A673 (cell line): ENCODE data around the gene SLC17A5. TPM values are rescaled to one million over a fixed set of nuclear protein-coding genes. Genes with fewer than 3 reads are reported as not detected.
"Not testable (repeated sequence)": the region's sequence is repeated elsewhere in the genome, so short reads cannot be mapped to it uniquely, and the experiment has no call there.

Source experiments
- BruUV-seq: library from RNA; stranded (reverse); fragments of 400-500 nt; replicated peaks from 2 replicates; lab custom pipeline; 2021; lab: Mats Ljungman, UMichigan
- CTCF ChIA-PET: fragments of 300-600 bp; sonication (Branson Sonifier 250); formaldehyde crosslinking; loops from one replicate; lab custom pipeline; 2022; ENCODE audit warnings: antibody characterized with exemption; lab: Charles Lee
- POLR2A ChIA-PET: fragments of 300-600 bp; sonication (Branson Sonifier 250); formaldehyde crosslinking; loops from one replicate; lab custom pipeline; 2022; ENCODE audit warnings: antibody characterized with exemption; ENCODE audit not compliant: low non-redundant PET; lab: Charles Lee
- DNase-seq: peaks from one replicate; pipeline ENCODE4 v3.0.0-alpha.2; 2015; ENCODE audit warnings: low spot score
- H3K27ac ChIP-seq: fragments of 200-600 bp; sonication (generic); 2 replicates; pipeline ENCODE4 v1.5.1; 2016; ENCODE audit warnings: mixed run types, low read depth, mild to moderate bottlenecking, mixed read lengths, antibody characterized with exemption, low read length; ENCODE audit not compliant: poor library complexity, severe bottlenecking
- H3K27me3 ChIP-seq: fragments of 200-600 bp; sonication (generic); replicated peaks from 2 replicates; pipeline ENCODE4 v1.6.1; 2017; ENCODE audit warnings: mixed run types, low read depth, mild to moderate bottlenecking, mixed read lengths, antibody characterized with exemption, low read length; ENCODE audit not compliant: insufficient read depth, poor library complexity
- H3K36me3 ChIP-seq: fragments of 200-600 bp; sonication (generic); 2 replicates; pipeline ENCODE4 v1.6.1; 2016; ENCODE audit warnings: mixed run types, mild to moderate bottlenecking, mixed read lengths, antibody characterized with exemption, low read length; ENCODE audit not compliant: insufficient read depth, poor library complexity, severe bottlenecking
- H3K4me1 ChIP-seq: fragments of 200-600 bp; sonication (generic); 2 replicates; pipeline ENCODE4 v1.6.1; 2017; ENCODE audit warnings: mixed run types, mild to moderate bottlenecking, mixed read lengths, antibody characterized with exemption, low read length; ENCODE audit not compliant: insufficient read depth, poor library complexity, severe bottlenecking
- H3K4me3 ChIP-seq: fragments of 200-600 bp; sonication (generic); 2 replicates; pipeline ENCODE4 v1.5.1; 2016; ENCODE audit warnings: low read depth, mixed run types, mild to moderate bottlenecking, mixed read lengths, low read length; ENCODE audit not compliant: poor library complexity, severe bottlenecking
- H3K9me3 ChIP-seq: fragments of 200-600 bp; sonication (generic); 2 replicates; pipeline ENCODE4 v1.6.1; 2016; ENCODE audit warnings: mixed run types, low read depth, mild to moderate bottlenecking, mixed read lengths, antibody characterized with exemption, low read length; ENCODE audit not compliant: poor library complexity, severe bottlenecking
- CTCF ChIP-seq: fragments of 300-800, 200-600 bp; sonication (generic); conservative IDR thresholded peaks from 2 replicates; pipeline ENCODE4 v1.5.1; 2017; ENCODE audit warnings: low read depth, mild to moderate bottlenecking, antibody characterized with exemption, low read length, moderate library complexity, mixed read lengths
- EZH2 ChIP-seq: fragments of 200-600 bp; sonication (generic); IDR thresholded peaks from 2 replicates; pipeline ENCODE4 v1.6.1; 2017; ENCODE audit warnings: borderline replicate concordance, low read depth, mild to moderate bottlenecking, mixed read lengths, antibody characterized with exemption, low read length; ENCODE audit not compliant: poor library complexity, severe bottlenecking
- intact Hi-C: fragments of 100-400 bp; cut with micrococcal nuclease; formaldehyde crosslinking; loops from one replicate; pipeline ENCODE4 v1.10.0; 2022; ENCODE audit not compliant: unreplicated experiment
- total RNA-seq: library from RNA; stranded (reverse); gene quantifications from 2 replicates; pipeline ENCODE4 v1.2.3, GENCODE V29; 2021

SLC17A5 gene
- total RNA-seq, 1 experiment from 2014 or later = 6.1 TPM

GRCh38 chr6:73690056-73690455 lies 36.3 kb upstream of the SLC17A5 start:
- no peaks in the 10 kb centered on the region for H3K9me3 ChIP-seq
- no peak for DNase-seq
- no peaks in the 10 kb centered on the region for H3K27me3 ChIP-seq
- no TSS peak for BruUV-seq
- ChIA-PET CTCF (no interaction called here), POLR2A (no interaction called here)
- TF ChIP-seq EZH2 = no peak
- TF ChIP-seq CTCF = no peak
- H3K4me1 ChIP-seq = no peaks in the 10 kb centered on the region
- intact Hi-C loops = no loop called here
- no peaks in the 10 kb centered on the region for H3K36me3 ChIP-seq
- H3K27ac ChIP-seq = no peak overlapping the region
- H3K4me3 ChIP-seq = no peak overlapping the region

GRCh38 chr6:73688351-73688750 lies 34.6 kb upstream of the SLC17A5 start:
- ChIA-PET POLR2A (no interaction called here), CTCF (interaction anchor here (0.6 kb wide), 3 partner anchors 11 to 56 kb away, joined by 4 to 6 read pairs (median 5); no protein-coding TSS in a partner anchor)
- no peak for DNase-seq
- Histone ChIP-seq H3K27ac (no peak overlapping the region), H3K9me3 (no peaks in the 10 kb centered on the region), H3K36me3 (no peaks in the 10 kb centered on the region), H3K4me3 (no peak overlapping the region), H3K27me3 (no peaks in the 10 kb centered on the region), H3K4me1 (no peaks in the 10 kb centered on the region)
- intact Hi-C loops = no loop called here
- no TSS peak for BruUV-seq
- TF ChIP-seq EZH2 (no peak), CTCF (no peak)

- BruUV-seq, H3K36me3 ChIP-seq, H3K4me3 ChIP-seq, H3K27me3 ChIP-seq, H3K27ac ChIP-seq, DNase-seq, H3K4me1 ChIP-seq, POLR2A ChIA-PET, H3K9me3 ChIP-seq, CTCF ChIA-PET, intact Hi-C loops: not testable (repeated sequence)
Observed at GRCh38 chr6:73683574-73683973, 29.8 kb upstream of the SLC17A5 start.

- POLR2A ChIA-PET = interaction anchor here (0.6 kb wide), 1 partner anchor 13 kb away, joined by 3 read pairs; no protein-coding TSS in a partner anchor
- no TSS peak for BruUV-seq
Observed at GRCh38 chr6:73680289-73680918, 26.6 kb upstream of the SLC17A5 start.

GRCh38 chr6:73679846-73680245 lies 26.1 kb upstream of the SLC17A5 start:
- H3K27me3 ChIP-seq, H3K9me3 ChIP-seq, H3K27ac ChIP-seq, DNase-seq, H3K36me3 ChIP-seq, POLR2A ChIA-PET, H3K4me3 ChIP-seq, H3K4me1 ChIP-seq, BruUV-seq, CTCF ChIA-PET: not testable (repeated sequence)
- intact Hi-C loops = loop anchor here (10.0 kb wide), 1 partner anchor 1535 kb away; no protein-coding TSS in a partner anchor

More at GRCh38 chr6:73680289-73680918, 26.6 kb upstream of the SLC17A5 start:
- CTCF ChIA-PET = interaction anchor here (0.6 kb wide), 1 partner anchor 11 kb away, joined by 3 read pairs; no protein-coding TSS in a partner anchor
- TF ChIP-seq CTCF (no peak), EZH2 (no peak)
- no peak overlapping the region for H3K4me3 ChIP-seq
- no peaks in the 10 kb centered on the region for H3K27me3 ChIP-seq
- no peak overlapping the region for H3K27ac ChIP-seq
- H3K4me1 ChIP-seq = no peaks in the 10 kb centered on the region
- DNase-seq = no peak
- H3K36me3 ChIP-seq = no peaks in the 10 kb centered on the region
- intact Hi-C loops = no loop called here
- no peaks in the 10 kb centered on the region for H3K9me3 ChIP-seq
